Measurements from ENCODE around the gene CADM2.

GRCh38 chr3:85554153-85554552 lies 595.4 kb downstream of the CADM2 start:
- no peak for TF ChIP-seq MAX (IDR thresholded peaks at IDR 0.05; ENCODE audit: insufficient read depth, insufficient read length)
- TF ChIP-seq CTCF (IDR thresholded peaks at IDR 0.05; ENCODE audit: extremely low read depth in 1 of 2, insufficient read depth in 1 of 2, low read depth in 1 of 2, low read length in 2 of 2) = no peak
- no peak for TF ChIP-seq POLR2A (IDR thresholded peaks at IDR 0.05; ENCODE audit: low read depth, low read length)
- no peak for TF ChIP-seq POLR2AphosphoS5 (IDR thresholded peaks at IDR 0.05; ENCODE audit: insufficient read depth, low read depth, low read length)
- no peak for TF ChIP-seq JUN (IDR thresholded peaks at IDR 0.05; ENCODE audit: borderline replicate concordance, insufficient read depth, insufficient read length, low read depth)
- no peak for TF ChIP-seq EZH2 (IDR thresholded peaks at IDR 0.05; ENCODE audit: borderline replicate concordance, low read depth, low read length, severe bottlenecking)
- no peak for TF ChIP-seq MYC (IDR thresholded peaks at IDR 0.05; ENCODE audit: low read depth, low read length)
